Urinary bladder (tissue), 4 donors: ENCODE results near the gene PLEKHA7. TPM values are rescaled to one million over a fixed set of nuclear protein-coding genes. Genes with fewer than 3 reads are reported as not detected.
"Not testable (repeated sequence)": the region's sequence is repeated elsewhere in the genome, so short reads cannot be mapped to it uniquely, and the experiment has no call there.

Experiments
- DNase-seq: peaks from one replicate; pipeline ENCODE4 v3.0.0-alpha.2; 2015; ENCODE audit errors: extremely low spot score
- H3K27ac ChIP-seq: one replicate; pipeline ENCODE4 v1.5.1; 2013; ENCODE audit warnings: low read depth, mild to moderate bottlenecking, moderate library complexity
- H3K36me3 ChIP-seq: one replicate; pipeline ENCODE4 v1.6.1; 2013; ENCODE audit warnings: mild to moderate bottlenecking, moderate library complexity; ENCODE audit not compliant: insufficient read depth
- H3K4me1 ChIP-seq: one replicate; pipeline ENCODE4 v1.6.1; 2013; ENCODE audit warnings: mild to moderate bottlenecking, moderate library complexity; ENCODE audit not compliant: insufficient read depth
- H3K4me3 ChIP-seq: one replicate; pipeline ENCODE4 v1.5.1; 2013; ENCODE audit warnings: low read depth, low read length
- WGBS: extraction: QIAGEN DNeasy Blood & Tissue Kit; methylation state at CpG from one replicate; pipeline ENCODE4 v1.1.7; 2013; 5-methylcytosine and 5-hydroxymethylcytosine counted together
- polyA plus RNA-seq: library from polyadenylated mRNA; stranded (reverse); fragments of 200-250 nt; gene quantifications from one replicate; pipeline ENCODE4 v1.2.3, GENCODE V29; 2013
- total RNA-seq: library from RNA; depleted of rRNA; stranded (reverse); fragments of >200 nt; gene quantifications from one replicate; pipeline ENCODE4 v1.2.3, GENCODE V29; 2014
- donor health status: healthy with polysubstance abuse.
- donor health status: healthy.

The PLEKHA7 gene, protein sequence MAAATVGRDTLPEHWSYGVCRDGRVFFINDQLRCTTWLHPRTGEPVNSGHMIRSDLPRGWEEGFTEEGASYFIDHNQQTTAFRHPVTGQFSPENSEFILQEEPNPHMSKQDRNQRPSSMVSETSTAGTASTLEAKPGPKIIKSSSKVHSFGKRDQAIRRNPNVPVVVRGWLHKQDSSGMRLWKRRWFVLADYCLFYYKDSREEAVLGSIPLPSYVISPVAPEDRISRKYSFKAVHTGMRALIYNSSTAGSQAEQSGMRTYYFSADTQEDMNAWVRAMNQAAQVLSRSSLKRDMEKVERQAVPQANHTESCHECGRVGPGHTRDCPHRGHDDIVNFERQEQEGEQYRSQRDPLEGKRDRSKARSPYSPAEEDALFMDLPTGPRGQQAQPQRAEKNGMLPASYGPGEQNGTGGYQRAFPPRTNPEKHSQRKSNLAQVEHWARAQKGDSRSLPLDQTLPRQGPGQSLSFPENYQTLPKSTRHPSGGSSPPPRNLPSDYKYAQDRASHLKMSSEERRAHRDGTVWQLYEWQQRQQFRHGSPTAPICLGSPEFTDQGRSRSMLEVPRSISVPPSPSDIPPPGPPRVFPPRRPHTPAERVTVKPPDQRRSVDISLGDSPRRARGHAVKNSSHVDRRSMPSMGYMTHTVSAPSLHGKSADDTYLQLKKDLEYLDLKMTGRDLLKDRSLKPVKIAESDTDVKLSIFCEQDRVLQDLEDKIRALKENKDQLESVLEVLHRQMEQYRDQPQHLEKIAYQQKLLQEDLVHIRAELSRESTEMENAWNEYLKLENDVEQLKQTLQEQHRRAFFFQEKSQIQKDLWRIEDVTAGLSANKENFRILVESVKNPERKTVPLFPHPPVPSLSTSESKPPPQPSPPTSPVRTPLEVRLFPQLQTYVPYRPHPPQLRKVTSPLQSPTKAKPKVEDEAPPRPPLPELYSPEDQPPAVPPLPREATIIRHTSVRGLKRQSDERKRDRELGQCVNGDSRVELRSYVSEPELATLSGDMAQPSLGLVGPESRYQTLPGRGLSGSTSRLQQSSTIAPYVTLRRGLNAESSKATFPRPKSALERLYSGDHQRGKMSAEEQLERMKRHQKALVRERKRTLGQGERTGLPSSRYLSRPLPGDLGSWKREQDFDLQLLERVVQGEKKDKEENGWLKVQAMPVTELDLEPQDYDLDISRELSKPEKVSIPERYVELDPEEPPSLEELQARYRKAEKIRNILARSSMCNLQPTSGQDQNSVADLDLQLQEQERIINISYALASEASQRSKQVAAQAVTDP
- total RNA-seq = 8.1 TPM
- 8.3 TPM for polyA plus RNA-seq

DNA sequence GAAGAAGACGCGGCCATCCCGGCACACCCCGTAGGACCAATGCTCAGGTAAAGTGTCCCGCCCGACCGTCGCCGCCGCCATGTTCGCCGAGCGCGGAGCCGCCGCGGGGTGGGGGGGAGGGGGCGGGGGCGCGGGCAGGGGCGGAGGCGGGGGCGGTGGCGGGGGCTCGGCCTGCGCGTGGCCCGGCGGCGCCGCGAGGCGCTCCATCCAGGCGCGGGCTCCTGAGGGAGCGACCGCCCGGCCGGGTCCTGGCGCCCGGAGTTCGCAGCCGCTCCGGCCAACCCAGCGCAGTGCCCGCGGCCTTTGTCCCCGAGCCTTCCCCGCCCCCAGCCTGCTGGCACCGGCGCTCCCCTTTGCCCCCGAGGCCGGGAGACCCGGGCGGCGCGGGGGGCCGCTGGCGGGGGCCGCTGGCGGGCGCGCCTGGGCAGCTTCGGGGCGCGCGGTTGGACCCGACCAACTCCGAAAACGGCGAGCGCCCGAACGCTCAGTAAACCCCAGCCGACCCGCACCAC, at the start of gene PLEKHA7:
TSS of gene PLEKHA7 (minus strand) at position 94 of the 512 bp plus-strand sequence. CDS start at position 81, 13 bp downstream.
- Histone ChIP-seq H3K4me3 (peak within 1 kb of the TSS; percentile 83), H3K4me1 (no peaks in the 10 kb centered on the region), H3K27ac (peak within 1 kb of the TSS; percentile 80), H3K36me3 (no peaks in the 10 kb centered on the region)
- no peak for DNase-seq
- under 1% methylated on average over 60 of the region's 76 CpGs for WGBS

DNA sequence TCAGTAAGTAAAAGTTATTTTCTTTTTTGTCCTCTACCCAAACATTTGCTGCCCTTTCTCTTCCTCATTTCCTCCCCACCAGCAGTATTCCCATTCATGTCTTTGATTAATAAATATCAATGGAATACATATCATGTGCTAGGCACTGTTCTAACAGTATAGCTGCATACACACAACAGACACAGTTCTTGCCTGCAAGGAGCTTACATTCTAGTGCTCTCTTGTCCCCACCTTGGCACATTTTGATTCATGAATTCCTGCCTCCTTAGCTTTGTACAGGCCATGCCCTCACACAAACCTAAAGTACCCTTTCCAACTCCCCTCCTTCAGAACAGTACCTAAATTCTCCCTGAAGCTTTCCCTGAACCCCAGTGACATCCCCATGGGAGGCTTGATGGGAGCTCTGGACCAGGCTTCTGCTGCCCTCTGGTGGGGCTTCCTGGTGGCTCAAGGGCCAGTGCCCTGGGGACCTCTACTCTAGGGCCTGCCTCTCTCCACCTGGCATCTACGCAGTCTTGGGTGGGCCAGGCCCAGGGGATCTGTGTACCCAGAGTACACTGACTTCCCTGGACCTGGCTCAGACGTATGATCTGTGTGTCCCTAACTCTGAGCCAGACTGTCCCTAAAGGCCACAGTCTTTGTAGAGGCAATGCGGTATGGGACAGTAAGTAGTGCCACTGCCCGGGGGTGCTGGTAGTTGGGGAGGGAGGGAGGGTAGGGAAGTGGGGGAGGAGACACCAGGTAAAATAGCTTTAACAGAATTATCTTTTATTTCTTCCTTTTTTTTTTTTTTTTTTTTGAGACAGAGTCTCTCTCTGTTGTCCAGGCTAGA, 49.2 kb upstream of the PLEKHA7 start:
- DNase-seq = no peak
- Histone ChIP-seq H3K4me3 (no peak overlapping the region), H3K27ac (no peak overlapping the region), H3K4me1 (no peaks in the 10 kb centered on the region), H3K36me3 (no peaks in the 10 kb centered on the region)
- WGBS = 82% methylated on average over 4 of the region's 4 CpGs

DNA sequence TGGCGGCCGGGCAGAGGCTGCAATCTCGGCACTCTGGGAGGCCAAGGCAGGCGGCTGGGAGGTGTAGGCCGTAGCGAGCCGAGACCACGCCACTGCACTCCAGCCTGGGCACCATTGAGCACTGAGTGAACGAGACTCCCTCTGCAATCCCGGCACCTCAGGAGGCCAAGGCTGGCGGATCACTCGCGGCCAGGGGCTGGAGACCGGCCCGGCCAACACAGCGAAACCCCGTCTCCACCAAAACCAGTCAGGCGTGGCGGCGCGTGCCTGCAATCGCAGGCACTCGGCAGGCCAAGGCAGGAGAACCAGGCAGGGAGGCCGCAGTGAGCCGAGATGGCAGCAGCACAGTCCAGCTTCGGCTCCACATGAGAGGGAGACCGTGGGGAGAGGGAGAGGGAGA, 36.9 kb upstream of the PLEKHA7 start:
- H3K27ac ChIP-seq, H3K36me3 ChIP-seq, DNase-seq, H3K4me1 ChIP-seq, H3K4me3 ChIP-seq: not testable (repeated sequence)
- WGBS = 98% methylated on average over 24 of the region's 27 CpGs

DNA sequence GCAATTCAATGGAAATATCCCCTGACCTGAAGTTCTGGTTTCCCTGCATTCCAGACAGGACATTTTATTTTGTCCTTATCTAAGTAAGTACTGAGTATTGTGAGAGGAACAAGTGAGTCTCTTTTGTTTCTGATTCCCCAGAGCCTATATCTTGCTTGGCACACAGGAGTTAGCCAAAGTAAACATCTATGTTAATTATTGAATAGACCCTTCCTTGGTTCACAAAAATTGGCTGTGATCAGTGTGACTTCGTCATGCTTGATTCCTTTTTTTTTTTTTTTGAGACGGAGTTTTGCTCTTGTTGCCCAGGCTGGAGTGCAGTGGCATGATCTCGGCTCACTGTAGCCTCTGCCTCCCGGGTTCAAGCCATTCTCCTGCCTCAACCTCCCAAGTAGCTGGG, 34.3 kb upstream of the PLEKHA7 start:
- not testable (repeated sequence) for DNase-seq, H3K4me1 ChIP-seq, H3K4me3 ChIP-seq, H3K27ac ChIP-seq, H3K36me3 ChIP-seq
- WGBS = 81% methylated on average over 4 of the region's 4 CpGs

DNA sequence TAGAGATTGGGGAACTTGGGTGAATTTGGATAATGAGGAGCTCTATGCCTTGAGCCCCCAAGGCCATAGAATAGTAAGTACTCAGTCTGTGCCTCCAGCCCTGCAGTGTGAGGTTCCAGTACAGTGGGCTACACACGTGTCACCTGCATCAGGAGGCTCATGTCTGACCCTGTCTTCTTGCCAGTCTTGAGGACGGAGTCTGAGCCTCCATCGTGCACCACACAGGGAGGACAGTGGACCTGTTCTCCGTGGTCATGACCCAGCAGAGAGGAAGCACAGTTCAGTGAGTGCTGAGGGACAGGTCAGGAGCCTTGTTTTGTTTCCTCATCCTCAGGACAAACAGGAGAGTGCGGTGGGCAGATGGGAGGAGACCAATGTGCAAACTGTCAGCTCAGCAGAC, 32.5 kb upstream of the PLEKHA7 start:
- no peak overlapping the region for H3K4me3 ChIP-seq
- WGBS = 79% methylated on average over 5 of the region's 5 CpGs
- DNase-seq = no peak
- no peaks in the 10 kb centered on the region for H3K4me1 ChIP-seq
- H3K36me3 ChIP-seq = no peaks in the 10 kb centered on the region
- H3K27ac ChIP-seq = no peak overlapping the region

DNA sequence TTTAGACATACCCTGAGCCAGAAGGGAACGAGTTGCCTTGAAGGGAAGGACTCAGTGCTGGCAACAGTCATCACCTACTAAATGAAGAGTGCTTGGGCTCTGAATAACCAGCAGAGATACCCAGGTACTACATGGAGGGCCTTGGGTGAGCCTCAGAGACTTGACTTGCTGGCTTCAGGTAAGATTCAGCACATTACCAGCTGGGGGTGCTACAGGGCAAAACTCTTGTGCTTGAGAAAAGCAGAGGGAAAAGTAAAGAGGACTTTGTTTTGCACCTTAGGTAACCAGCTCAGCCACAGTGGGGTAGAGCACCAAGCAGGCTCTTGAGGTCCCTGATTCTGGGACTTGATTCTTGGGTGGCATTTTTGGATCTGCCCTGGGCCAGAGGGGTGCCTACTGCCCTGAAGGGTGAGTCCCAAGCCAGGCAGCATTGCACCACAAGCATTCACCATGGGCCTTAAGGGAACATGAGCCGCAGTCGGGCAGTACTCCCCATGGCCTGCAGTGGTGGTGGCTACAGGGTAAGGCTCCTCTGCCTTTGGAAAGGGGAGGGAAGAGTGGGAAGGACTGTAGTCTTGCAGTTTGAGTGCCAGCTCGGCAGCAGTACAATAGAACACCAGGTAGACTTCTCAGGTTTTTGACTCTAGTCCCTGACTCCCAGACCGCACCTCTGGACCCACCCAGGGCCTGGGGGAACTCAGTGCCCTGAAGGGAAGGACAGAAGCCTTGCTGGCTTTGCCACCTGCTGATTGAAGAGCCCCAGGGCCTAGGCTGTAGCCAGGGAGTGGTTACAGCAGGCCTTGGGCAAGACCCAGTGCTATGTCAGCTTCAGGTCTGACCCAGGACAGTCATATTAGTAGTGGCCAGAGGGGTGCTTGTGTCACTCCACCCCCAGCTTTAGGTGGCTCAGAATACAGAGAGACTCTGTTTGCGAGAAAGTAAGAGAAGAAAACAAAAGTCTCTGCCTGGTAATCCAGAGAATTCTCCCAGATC, 22.7 kb upstream of the PLEKHA7 start:
- Histone ChIP-seq H3K36me3 (peaks cover 2% of the 10 kb centered on the region), H3K4me1 (no peaks in the 10 kb centered on the region), H3K27ac (no peak overlapping the region), H3K4me3 (no peak overlapping the region)
- no peak for DNase-seq
- WGBS = 81% methylated on average over 6 of the region's 6 CpGs

DNA sequence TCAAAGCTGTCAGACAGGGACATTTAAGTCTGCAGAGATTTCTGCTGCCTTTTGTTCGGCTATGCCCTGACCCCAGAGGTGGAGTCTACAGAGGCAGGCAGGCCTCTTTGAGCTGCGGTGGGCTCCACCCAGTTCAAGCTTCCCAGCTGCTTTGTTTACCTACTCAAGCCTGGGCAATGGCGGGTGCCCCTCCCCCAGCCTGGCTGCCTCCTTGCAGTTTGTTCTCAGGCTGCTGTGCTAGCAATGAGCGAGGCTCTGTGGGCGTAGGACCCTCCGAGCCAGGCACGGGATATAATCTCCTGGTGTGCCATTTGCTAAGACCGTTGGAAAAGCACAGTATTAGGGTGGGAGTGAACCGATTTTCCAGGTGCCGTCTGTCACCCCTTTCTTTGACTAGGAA, 19.8 kb upstream of the PLEKHA7 start:
- not testable (repeated sequence) for H3K27ac ChIP-seq, H3K4me1 ChIP-seq, DNase-seq, H3K36me3 ChIP-seq, H3K4me3 ChIP-seq
- WGBS = 94% methylated on average over 10 of the region's 10 CpGs

DNA sequence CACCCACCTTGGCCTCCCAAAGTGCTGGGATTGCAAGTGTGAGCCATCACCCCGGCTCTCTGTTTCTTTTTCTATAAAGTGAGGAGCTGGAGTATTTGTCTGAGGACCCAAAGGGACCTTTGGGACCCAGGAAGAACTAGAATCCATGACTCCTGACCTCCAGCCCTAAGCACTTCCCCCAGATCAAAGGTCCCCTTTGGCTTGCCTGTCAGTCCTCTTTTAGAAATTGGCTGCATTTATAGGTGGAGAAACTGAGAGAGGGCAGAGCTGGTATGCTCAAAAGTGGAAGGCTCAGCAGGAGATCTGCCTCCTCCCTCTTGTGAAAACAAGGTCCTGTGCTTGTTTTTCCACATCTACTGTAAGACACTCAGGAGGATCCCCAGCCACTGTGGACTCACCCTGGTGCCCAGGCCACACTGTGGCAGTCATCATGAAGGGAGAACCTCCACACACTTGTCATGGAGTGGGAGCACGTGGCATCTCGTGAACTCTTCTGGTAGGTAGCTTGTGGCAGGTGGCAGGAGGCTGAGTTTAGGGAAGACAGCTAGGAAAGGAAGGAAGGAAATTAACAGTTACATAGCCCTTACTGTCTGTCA, 12.4 kb upstream of the PLEKHA7 start:
- Histone ChIP-seq H3K4me1 (no peaks in the 10 kb centered on the region), H3K36me3 (no peaks in the 10 kb centered on the region), H3K27ac (no peak overlapping the region), H3K4me3 (no peak overlapping the region)
- no peak for DNase-seq
- 87% methylated on average over 3 of the region's 3 CpGs for WGBS

DNA sequence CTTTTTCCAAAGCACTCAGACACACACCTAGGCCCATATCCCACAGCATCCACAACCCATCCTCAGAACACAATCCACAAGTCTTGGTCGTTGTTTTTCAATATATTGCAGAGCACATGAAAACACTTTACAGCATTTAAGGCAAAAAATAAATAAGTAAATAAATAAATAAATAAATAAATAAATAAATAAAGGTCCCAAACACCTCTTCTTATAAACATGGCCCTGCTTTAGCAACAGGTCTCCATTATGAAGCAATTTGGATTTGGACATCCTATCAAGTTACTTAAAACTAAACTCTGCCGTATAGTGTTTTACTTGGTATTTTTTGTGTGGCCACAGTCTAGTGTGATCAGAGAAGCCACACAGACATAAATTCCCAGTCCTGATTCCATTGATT, 10.7 kb upstream of the PLEKHA7 start:
- Histone ChIP-seq H3K4me1 (no peaks in the 10 kb centered on the region), H3K4me3 (no peak overlapping the region), H3K36me3 (no peaks in the 10 kb centered on the region), H3K27ac (no peak overlapping the region)
- DNase-seq = no peak
- WGBS = 90% methylated on average over 2 of the region's 2 CpGs

DNA sequence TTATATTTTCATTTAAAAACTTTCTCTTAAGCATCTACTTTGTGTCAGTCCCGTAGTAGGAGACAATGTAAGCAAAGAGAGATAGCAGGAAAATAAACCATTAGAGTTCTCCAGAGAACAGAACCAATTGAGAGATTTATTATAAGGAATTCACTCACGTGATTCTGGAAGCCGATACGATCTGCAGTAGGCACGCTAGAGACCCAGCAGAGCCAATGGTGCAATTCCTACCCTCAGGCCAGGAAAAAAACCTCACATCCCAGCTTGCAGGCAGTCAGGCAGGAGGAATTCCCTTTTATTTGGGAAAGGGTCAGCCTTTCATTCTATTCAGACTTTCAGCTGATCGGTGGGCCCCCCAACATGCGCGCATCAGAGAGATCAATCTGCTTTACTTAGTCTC, 7.3 kb upstream of the PLEKHA7 start:
- DNase-seq = no peak
- Histone ChIP-seq H3K36me3 (no peaks in the 10 kb centered on the region), H3K4me3 (no peak overlapping the region), H3K4me1 (no peaks in the 10 kb centered on the region), H3K27ac (no peak overlapping the region)
- 60% methylated on average over 8 of the region's 8 CpGs for WGBS

DNA sequence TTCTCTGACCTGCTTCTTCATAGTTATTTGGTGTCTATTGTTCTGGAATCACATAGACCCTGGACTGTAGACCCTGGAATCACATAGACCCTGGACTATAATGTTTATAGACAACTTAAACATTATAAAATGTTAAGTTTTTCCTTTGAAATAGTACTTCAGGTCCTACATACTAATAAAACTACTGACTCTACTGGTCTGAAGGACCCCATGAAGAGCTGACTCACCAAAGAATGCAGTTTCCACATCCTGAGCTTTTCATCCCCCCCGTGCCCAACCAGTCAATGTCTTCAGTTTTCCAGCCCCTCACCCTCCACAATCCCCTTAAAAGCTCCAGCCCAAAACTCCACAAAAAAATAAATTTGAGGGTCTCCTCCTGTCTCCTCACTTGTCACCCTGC, 6.6 kb upstream of the PLEKHA7 start:
- Histone ChIP-seq H3K4me1 (no peaks in the 10 kb centered on the region), H3K27ac (no peak overlapping the region), H3K4me3 (no peak overlapping the region), H3K36me3 (no peaks in the 10 kb centered on the region)
- 81% methylated on average over 1 of the region's 1 CpG for WGBS
- no peak for DNase-seq
